GM23338 (cell line): ENCODE results near the gene NPIPA1. TPM values are rescaled to one million over a fixed set of nuclear protein-coding genes. Genes with fewer than 3 reads are reported as not detected.
"Not testable (repeated sequence)": the region's sequence is repeated elsewhere in the genome, so short reads cannot be mapped to it uniquely, and the experiment has no call there.

Source experiments
- ATAC-seq: fragments of 200-7000 bp; cut with Tn5 transposase; 3 replicates; pipeline ENCODE4 v1.9.1; 2020
- DNase-seq: peaks from one replicate; pipeline ENCODE4 v3.0.0-alpha.2; 2015; ENCODE audit warnings: low spot score
- H2AFZ ChIP-seq: fragments of 200-600 bp; sonication (generic); 2 replicates; pipeline ENCODE4 v1.8.0; 2016; ENCODE audit warnings: antibody characterized with exemption, mild to moderate bottlenecking, moderate library complexity
- H3F3A ChIP-seq: fragments of 200-600 bp; sonication (generic); replicated peaks from 2 replicates; pipeline ENCODE4 v1.8.0; 2017; ENCODE audit warnings: antibody characterized with exemption, mixed run types, low read depth
- H3K27ac ChIP-seq: fragments of 200-600 bp; sonication (generic); 2 replicates; pipeline ENCODE4 v1.6.1; 2016; ENCODE audit warnings: low read depth
- H3K27me3 ChIP-seq: fragments of 200-600 bp; sonication (generic); 2 replicates; pipeline ENCODE4 v1.8.0; 2016; ENCODE audit warnings: mild to moderate bottlenecking, mixed run types, moderate library complexity; ENCODE audit not compliant: insufficient read depth
- H3K36me3 ChIP-seq: fragments of 200-600 bp; sonication (generic); 2 replicates; pipeline ENCODE4 v1.8.0; 2016; ENCODE audit warnings: mild to moderate bottlenecking; ENCODE audit not compliant: insufficient read depth
- H3K4me1 ChIP-seq: fragments of 200-600 bp; sonication (generic); 2 replicates; pipeline ENCODE4 v1.8.0; 2016; ENCODE audit warnings: mild to moderate bottlenecking, moderate library complexity; ENCODE audit not compliant: insufficient read depth
- H3K4me2 ChIP-seq: fragments of 200-600 bp; sonication (generic); 2 replicates; pipeline ENCODE4 v1.7.1; 2017; ENCODE audit warnings: mixed run types
- H3K4me3 ChIP-seq: fragments of 200-600 bp; sonication (generic); 2 replicates; pipeline ENCODE4 v1.6.1; 2016; ENCODE audit warnings: mixed run types
- H3K79me2 ChIP-seq: fragments of 200-600 bp; sonication (generic); replicated peaks from 2 replicates; pipeline ENCODE4 v1.8.0; 2017; ENCODE audit warnings: mild to moderate bottlenecking; ENCODE audit not compliant: insufficient read depth
- H3K9me2 ChIP-seq: fragments of 200-600 bp; sonication (generic); 2 replicates; pipeline ENCODE4 v1.8.0; 2017; ENCODE audit not compliant: insufficient read depth
- H4K20me1 ChIP-seq: fragments of 200-600 bp; sonication (generic); replicated peaks from 2 replicates; pipeline ENCODE4 v1.8.0; 2017; ENCODE audit warnings: mild to moderate bottlenecking; ENCODE audit not compliant: insufficient read depth
- H3K27ac Mint-ChIP-seq: 2 replicates; pipeline ENCODE4 v1.8.0; 2020; ENCODE audit warnings: inconsistent platforms, mild to moderate bottlenecking, moderate library complexity, mixed read lengths
- H3K27me3 Mint-ChIP-seq: 3 replicates; pipeline ENCODE4 v1.8.0; 2022; ENCODE audit warnings: low read depth, mild to moderate bottlenecking, moderate library complexity, mixed read lengths, inconsistent platforms; ENCODE audit not compliant: insufficient read depth, poor library complexity
- H3K36me3 Mint-ChIP-seq: 3 replicates; pipeline ENCODE4 v1.8.0; 2021; ENCODE audit warnings: low read depth, mild to moderate bottlenecking, inconsistent platforms, moderate library complexity, mixed read lengths
- H3K4me1 Mint-ChIP-seq: 3 replicates; pipeline ENCODE4 v1.8.0; 2020; ENCODE audit warnings: mild to moderate bottlenecking, inconsistent platforms, mixed read lengths
- H3K4me3 Mint-ChIP-seq: 3 replicates; pipeline ENCODE4 v1.8.0; 2021; ENCODE audit warnings: moderate library complexity, mild to moderate bottlenecking, inconsistent platforms, mixed read lengths
- H3K9me3 Mint-ChIP-seq: 3 replicates; pipeline ENCODE4 v1.8.0; 2020; ENCODE audit warnings: moderate library complexity, mild to moderate bottlenecking, inconsistent platforms, mixed read lengths
- long read RNA-seq: library from polyadenylated mRNA; unstranded; transcript quantifications from one replicate; pipeline ENCODE4 v2.0.0, GENCODE V29; 2020; ENCODE audit not compliant: unreplicated experiment
- polyA plus RNA-seq: library from polyadenylated mRNA; unstranded; fragments of >200 nt; fragmentation: Nextera tagmentation; extraction: Ambion mirVana; gene quantifications from 2 replicates; pipeline ENCODE4 v1.2.1, GENCODE V29; 2016
- total RNA-seq: library from RNA; depleted of rRNA; stranded (reverse); fragments of >200 nt; shearing (Covaris generic); gene quantifications from 2 replicates; pipeline ENCODE4 v1.2.3, GENCODE V29; 2014; rRNA removed

The NPIPA1 gene
- total RNA-seq (61.4 and 77.4 TPM in 2 replicates), polyA plus RNA-seq (53.2 and 54.4 TPM in 2 replicates)
- long read RNA-seq, partial matches to known transcripts: 0 of 1 reads
- long read RNA-seq, other reads (novel, unspliced or antisense): 1 of 1 reads

DNA sequence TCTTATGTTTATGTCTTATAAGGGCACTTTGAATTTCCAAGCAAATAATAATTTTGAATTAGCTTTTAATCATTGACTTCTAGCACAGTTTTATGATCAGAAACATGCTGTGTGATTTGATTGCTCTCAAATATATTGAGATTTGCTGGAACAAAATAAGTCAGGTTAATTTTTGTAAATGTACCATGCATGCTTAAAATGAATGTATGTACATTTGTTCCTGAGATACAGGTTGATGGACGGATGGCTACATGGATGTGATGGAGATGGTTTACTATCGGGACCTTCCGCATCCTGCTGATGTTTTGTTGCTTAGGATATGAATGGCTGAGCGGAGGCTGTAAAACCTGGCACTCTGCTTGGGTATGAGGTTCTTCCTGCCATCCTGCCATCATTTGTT is at the start of gene NPIPA1:
Gene NPIPA1, plus strand, starts transcription at position 301 of the 400 bp plus-strand sequence. Its CDS starts 0 bp downstream, at position 301.
- H3K27ac Mint-ChIP-seq: not testable (repeated sequence)

DNA sequence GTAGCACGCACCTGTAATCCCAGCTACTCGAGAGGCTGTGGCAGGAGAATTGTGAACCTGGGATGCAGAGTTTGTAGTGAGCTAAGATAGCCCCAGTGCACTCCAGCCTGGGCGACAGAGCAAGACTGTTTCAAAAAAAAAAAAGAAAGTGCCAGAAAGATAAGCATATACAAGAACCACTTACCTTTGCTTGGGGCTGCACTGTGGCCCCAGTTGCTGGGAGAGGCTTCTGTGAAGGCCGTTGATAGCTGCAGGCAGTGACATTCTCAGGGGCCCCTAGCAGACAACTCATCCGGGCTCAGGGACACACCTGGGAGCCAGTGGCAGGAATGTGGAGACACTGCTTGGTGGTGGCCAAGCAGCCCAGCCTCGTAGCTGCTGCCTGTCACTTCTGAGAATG is 45.1 kb upstream of the NPIPA1 start:
- H2AFZ ChIP-seq, H3K27me3 ChIP-seq, H3K27ac Mint-ChIP-seq, H3K4me1 ChIP-seq, H3K4me1 Mint-ChIP-seq, H3K9me2 ChIP-seq, H3K9me3 Mint-ChIP-seq, H3F3A ChIP-seq, H4K20me1 ChIP-seq, H3K4me3 ChIP-seq, H3K36me3 Mint-ChIP-seq, H3K27me3 Mint-ChIP-seq, H3K36me3 ChIP-seq, H3K4me3 Mint-ChIP-seq, H3K79me2 ChIP-seq, H3K4me2 ChIP-seq, H3K27ac ChIP-seq, DNase-seq: not testable (repeated sequence)
- ATAC-seq: peak; percentile 36; the same call in 1 of the 3 replicates

More for the DNA sequence above, at the start of gene NPIPA1:
- H3K27ac ChIP-seq, H3K9me2 ChIP-seq, H3K4me3 Mint-ChIP-seq, H4K20me1 ChIP-seq, DNase-seq, H3K27me3 ChIP-seq, H2AFZ ChIP-seq, H3K36me3 Mint-ChIP-seq, H3K9me3 Mint-ChIP-seq, H3K4me2 ChIP-seq, H3K36me3 ChIP-seq, H3F3A ChIP-seq, H3K79me2 ChIP-seq, H3K4me3 ChIP-seq, H3K4me1 Mint-ChIP-seq, ATAC-seq, H3K4me1 ChIP-seq, H3K27me3 Mint-ChIP-seq: not testable (repeated sequence)

DNA sequence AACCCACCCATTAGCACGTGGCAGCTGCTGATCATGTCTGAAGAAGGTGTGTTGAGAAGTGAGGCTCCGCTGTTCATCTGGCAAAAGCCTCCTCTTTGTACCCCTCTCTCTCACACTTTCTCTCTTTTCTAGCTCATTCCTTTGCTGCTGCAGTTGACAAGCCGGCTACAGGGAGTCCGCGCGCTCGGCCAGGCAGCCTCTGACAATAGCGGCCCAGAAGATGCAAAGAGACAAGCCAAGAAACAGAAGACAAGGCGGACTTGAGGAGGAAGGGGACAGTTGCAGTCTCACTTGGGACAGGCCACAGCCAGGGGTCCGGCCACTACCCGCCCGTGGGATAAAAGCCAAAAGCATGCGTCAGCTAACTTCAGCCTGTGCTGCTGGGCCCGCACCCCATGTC is 41.9 kb upstream of the NPIPA1 start:
- H2AFZ ChIP-seq, H3K36me3 ChIP-seq, H3K4me1 ChIP-seq, H3F3A ChIP-seq, H3K36me3 Mint-ChIP-seq, H4K20me1 ChIP-seq, H3K4me3 ChIP-seq, H3K27ac ChIP-seq, H3K4me2 ChIP-seq, H3K9me2 ChIP-seq, H3K27ac Mint-ChIP-seq, H3K9me3 Mint-ChIP-seq, H3K27me3 Mint-ChIP-seq, DNase-seq, ATAC-seq, H3K4me1 Mint-ChIP-seq, H3K4me3 Mint-ChIP-seq, H3K27me3 ChIP-seq, H3K79me2 ChIP-seq: not testable (repeated sequence)

DNA sequence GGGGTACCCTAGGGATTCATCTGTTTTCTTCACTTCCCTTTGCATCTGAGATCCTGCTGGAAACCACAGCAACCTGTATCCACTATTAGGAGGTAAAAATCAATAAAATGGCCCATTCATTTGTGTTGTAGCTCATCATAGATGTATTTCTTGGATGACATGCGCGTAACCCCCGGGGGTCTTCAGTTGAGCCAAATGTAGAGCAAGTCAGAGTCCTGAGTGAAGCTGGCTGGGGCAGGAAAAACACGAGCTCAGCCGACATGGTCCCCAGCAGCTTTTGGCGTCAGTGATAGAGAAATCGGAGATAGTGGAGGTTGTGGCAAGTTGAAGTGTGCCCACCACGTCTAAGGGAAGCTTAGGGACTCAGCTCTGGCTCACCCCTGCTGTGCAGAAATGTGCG is 41.2 kb upstream of the NPIPA1 start:
- not testable (repeated sequence) for H4K20me1 ChIP-seq, H3K27me3 Mint-ChIP-seq, H3K4me1 ChIP-seq, DNase-seq, H3K4me3 ChIP-seq, H3K27me3 ChIP-seq, H3K9me3 Mint-ChIP-seq, H3K27ac Mint-ChIP-seq, H3K4me3 Mint-ChIP-seq, H2AFZ ChIP-seq, H3K27ac ChIP-seq, H3K79me2 ChIP-seq, H3F3A ChIP-seq, H3K4me2 ChIP-seq, H3K36me3 Mint-ChIP-seq, H3K4me1 Mint-ChIP-seq, H3K36me3 ChIP-seq, ATAC-seq, H3K9me2 ChIP-seq

DNA sequence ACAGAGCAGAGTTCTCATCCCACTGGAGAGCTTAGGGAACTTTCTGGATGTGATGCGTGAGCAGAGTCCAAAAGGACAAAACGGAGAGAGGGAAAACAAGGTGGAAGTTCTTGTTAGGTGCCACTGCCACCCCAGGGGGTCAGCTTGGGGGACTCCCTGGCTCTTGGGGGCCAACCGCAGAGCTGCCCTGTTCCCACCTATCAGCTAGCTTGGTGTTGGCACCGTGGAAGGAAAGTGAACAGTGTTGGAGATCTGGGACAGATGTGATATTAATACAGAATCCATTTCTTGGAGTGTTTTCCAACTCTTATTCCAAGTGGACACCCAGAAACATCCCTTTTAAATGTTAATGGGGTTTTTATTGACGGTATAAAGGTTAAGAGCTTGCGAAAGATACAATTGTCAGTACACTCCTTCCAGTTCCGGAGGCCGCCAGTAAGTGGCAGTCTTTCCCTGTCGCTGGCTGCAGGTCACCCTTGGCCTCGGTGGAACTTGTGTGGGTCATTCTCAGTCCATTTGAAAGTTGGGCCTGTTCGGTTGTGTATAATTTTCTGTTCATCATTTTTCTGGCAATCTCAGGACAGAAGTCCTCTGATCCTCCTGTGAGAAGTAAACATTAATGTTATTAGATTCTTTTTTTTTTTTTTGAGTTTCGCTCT is 40.1 kb upstream of the NPIPA1 start:
- H3K79me2 ChIP-seq, H3K4me1 Mint-ChIP-seq, H3F3A ChIP-seq, H3K4me3 Mint-ChIP-seq, H3K27ac Mint-ChIP-seq, H3K9me2 ChIP-seq, H3K27me3 ChIP-seq, H3K9me3 Mint-ChIP-seq, H3K36me3 Mint-ChIP-seq, H3K4me1 ChIP-seq, H3K27ac ChIP-seq, H3K36me3 ChIP-seq, H3K27me3 Mint-ChIP-seq, DNase-seq, H3K4me2 ChIP-seq, H2AFZ ChIP-seq, H3K4me3 ChIP-seq, H4K20me1 ChIP-seq: not testable (repeated sequence)
- ATAC-seq: peak; percentile 86

DNA sequence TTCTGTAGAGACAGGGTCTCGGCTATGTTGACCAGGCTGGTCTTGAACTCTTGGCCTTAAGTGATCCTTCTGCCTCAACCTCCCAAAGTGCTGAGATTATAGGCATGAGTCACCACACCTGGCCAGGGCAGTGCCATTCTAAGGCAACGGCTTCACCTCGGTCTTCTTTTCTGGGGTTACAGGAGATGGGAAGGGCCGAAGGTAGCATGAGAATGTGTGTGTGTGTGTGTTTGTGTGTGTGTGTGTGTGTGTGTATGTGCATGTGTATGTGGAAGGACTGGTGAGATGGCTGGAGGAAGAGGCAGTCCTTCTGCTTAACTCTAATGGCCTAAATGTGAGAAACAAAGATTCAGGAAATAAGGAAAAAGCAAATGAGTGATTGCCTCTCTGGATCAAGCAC is 39.1 kb upstream of the NPIPA1 start:
- H4K20me1 ChIP-seq, H3K4me1 ChIP-seq, H3K27ac Mint-ChIP-seq, H3K9me2 ChIP-seq, H3F3A ChIP-seq, H3K36me3 Mint-ChIP-seq, H3K27me3 ChIP-seq, H3K79me2 ChIP-seq, H3K4me3 ChIP-seq, H2AFZ ChIP-seq, H3K36me3 ChIP-seq, H3K27me3 Mint-ChIP-seq, H3K27ac ChIP-seq, ATAC-seq, H3K9me3 Mint-ChIP-seq, H3K4me1 Mint-ChIP-seq, H3K4me2 ChIP-seq, DNase-seq, H3K4me3 Mint-ChIP-seq: not testable (repeated sequence)
